HepG2 (cell line): ENCODE results near the gene KCNF1. TPM values are rescaled to one million over a fixed set of nuclear protein-coding genes. Genes with fewer than 3 reads are reported as not detected.

Source experiments
- ATAC-seq: fragments of 200-7000 bp; cut with Tn5 transposase; 3 replicates; pipeline ENCODE4 v1.9.1; 2020; ENCODE audit warnings: mild to moderate bottlenecking, moderate library complexity
- BruUV-seq: library from RNA; stranded (reverse); fragments of 400-500 nt; replicated peaks from 2 replicates; lab custom pipeline; 2021; lab: Mats Ljungman, UMichigan
- CTCF ChIA-PET: fragments of 300-600 bp; formaldehyde crosslinking; extraction: SDS; loops from one replicate; lab custom pipeline; 2021; ENCODE audit warnings: low total read pairs, inconsistent platforms, low intra/inter-chr PET ratio; lab: Yijun Ruan, JAX
- POLR2A ChIA-PET: fragments of 350-600 bp; sonication (Branson Sonifier 250); formaldehyde crosslinking; loops from one replicate; lab custom pipeline; 2020; ENCODE audit warnings: antibody characterized with exemption, inconsistent platforms; lab: Yijun Ruan, JAX
- DNase-seq: peaks from one replicate; pipeline ENCODE4 v3.0.0-alpha.2; 2015; ENCODE audit warnings: low spot score
- FAIRE-seq: peaks from 3 replicates; lab custom pipeline; 2011; peaks lifted over from hg19 to GRCh38; lab: Jason Lieb, UNC
- H2AFZ ChIP-seq: one replicate; pipeline ENCODE4 v1.6.1; 2011; ENCODE audit warnings: low read length, inconsistent platforms
- H3K27ac ChIP-seq: fragments of 300-600 bp; 3 replicates; pipeline ENCODE4 v1.8.0; 2011; ENCODE audit warnings: mixed run types, mild to moderate bottlenecking, mixed read lengths, low read length, inconsistent platforms; ENCODE audit not compliant: insufficient read depth; ENCODE audit errors: extremely low read length
- H3K27me3 ChIP-seq, 2 experiments: fragments of 200-600 bp in 1 of 2; 2 replicates in 1 of 2; 3 replicates in 1 of 2; pipeline versions ENCODE4 v1.6.0 to v1.8.0; 2011; ENCODE audit warnings: low read length in 2 of 2, mild to moderate bottlenecking in 2 of 2, moderate library complexity in 2 of 2, inconsistent platforms in 1 of 2; ENCODE audit not compliant: insufficient read depth in 2 of 2, control insufficient read depth in 1 of 2
- H3K36me3 ChIP-seq, 2 experiments: fragments of 200-600 bp in 1 of 2; replicated peaks in 1 of 2; 2 replicates in 1 of 2; 3 replicates in 1 of 2; pipeline versions ENCODE4 v1.5.1 to v1.8.0; 2011; ENCODE audit warnings: low read length in 2 of 2, inconsistent platforms in 1 of 2; ENCODE audit not compliant: insufficient read depth in 2 of 2, control insufficient read depth in 1 of 2
- H3K4me1 ChIP-seq: 2 replicates; pipeline ENCODE4 v1.5.1; 2012; ENCODE audit warnings: low read length, inconsistent platforms; ENCODE audit not compliant: insufficient read depth
- H3K4me2 ChIP-seq: 2 replicates; pipeline ENCODE4 v1.6.0; 2011; ENCODE audit warnings: low read depth, low read length, inconsistent platforms
- H3K4me3 ChIP-seq, 3 experiments: fragments of 200-600 bp in 1 of 3; sonication (generic), shearing (Covaris generic) in 1 of 3; replicated peaks in 1 of 3; 2 replicates each; pipeline ENCODE4 v1.5.1; 2011 to 2016; ENCODE audit warnings: low read length in 3 of 3, inconsistent platforms in 2 of 3, low read depth in 2 of 3, mild to moderate bottlenecking in 2 of 3, control low read depth in 1 of 3, mixed read lengths in 1 of 3; ENCODE audit not compliant: insufficient read depth in 1 of 3
- H3K79me2 ChIP-seq: one replicate; pipeline ENCODE4 v1.6.1; 2011; ENCODE audit warnings: low read length, inconsistent platforms; ENCODE audit not compliant: insufficient read depth
- H3K9ac ChIP-seq: 2 replicates; pipeline ENCODE4 v1.6.0; 2011; ENCODE audit warnings: mild to moderate bottlenecking, low read depth, low read length, inconsistent platforms; ENCODE audit not compliant: insufficient read depth
- H3K9me3 ChIP-seq: 2 replicates; pipeline ENCODE4 v1.5.1; 2012; ENCODE audit warnings: mild to moderate bottlenecking, low read length
- H4K20me1 ChIP-seq: 2 replicates; pipeline ENCODE4 v1.6.0; 2011; ENCODE audit warnings: inconsistent platforms, mild to moderate bottlenecking, low read length, moderate library complexity; ENCODE audit not compliant: insufficient read depth
- ARNTL ChIP-seq: sonication (generic); formaldehyde crosslinking; IDR thresholded peaks from 2 replicates; pipeline ENCODE4 v1.4.0; 2020; ENCODE audit warnings: mild to moderate bottlenecking, missing genetic modification reagents
- CEBPZ ChIP-seq: IDR thresholded peaks from 2 replicates; pipeline ENCODE4 v1.6.1; 2012; ENCODE audit warnings: low read length, improper control_type of control experiment
- CENPX ChIP-seq: sonication (generic); formaldehyde crosslinking; IDR thresholded peaks from 2 replicates; pipeline ENCODE4 v1.9.0; 2021; ENCODE audit warnings: mild to moderate bottlenecking, missing genetic modification reagents, moderate library complexity
- CREM ChIP-seq, 2 experiments: sonication (generic) in 1 of 2; formaldehyde crosslinking in 1 of 2; IDR thresholded peaks; 2 replicates each; pipeline versions ENCODE4 v1.4.0 to v1.6.1; 2016 to 2020; ENCODE audit warnings: antibody characterized with exemption in 1 of 2, mild to moderate bottlenecking in 1 of 2, missing genetic modification reagents in 1 of 2
- GATAD1 ChIP-seq: IDR thresholded peaks from 2 replicates; pipeline ENCODE4 v1.6.1; 2016; ENCODE audit warnings: missing genetic modification reagents, missing compliant biosample characterization
- GMEB1 ChIP-seq: sonication (generic); formaldehyde crosslinking; IDR thresholded peaks from 2 replicates; pipeline ENCODE4 v1.5.1; 2020; ENCODE audit warnings: missing genetic modification reagents, mild to moderate bottlenecking, borderline replicate concordance
- HES4 ChIP-seq: sonication (generic); formaldehyde crosslinking; IDR thresholded peaks from 2 replicates; pipeline ENCODE4 v1.9.0; 2021; ENCODE audit warnings: mild to moderate bottlenecking, missing genetic modification reagents, borderline replicate concordance
- NBN ChIP-seq: fragments of 450-650 bp; conservative IDR thresholded peaks from 2 replicates; pipeline ENCODE4 v1.6.1; 2017
- SMC3 ChIP-seq: IDR thresholded peaks from 2 replicates; pipeline ENCODE4 v1.6.1; 2011; ENCODE audit warnings: low read length, improper control_type of control experiment
- TERF1 ChIP-seq: sonication (generic); formaldehyde crosslinking; IDR thresholded peaks from 2 replicates; pipeline ENCODE4 v1.8.0; 2022; ENCODE audit warnings: mild to moderate bottlenecking, missing genetic modification reagents, moderate library complexity
- ZC3H13 ChIP-seq: sonication (generic); formaldehyde crosslinking; IDR thresholded peaks from 2 replicates; pipeline ENCODE4 v1.8.1; 2023; ENCODE audit warnings: mild to moderate bottlenecking, missing genetic modification reagents, moderate library complexity
- ZFP36L1 ChIP-seq: sonication (generic); formaldehyde crosslinking; IDR thresholded peaks from 2 replicates; pipeline ENCODE4 v1.8.0; 2022; ENCODE audit warnings: mild to moderate bottlenecking, missing genetic modification reagents, moderate library complexity
- ZFP37 ChIP-seq: sonication (generic); formaldehyde crosslinking; IDR thresholded peaks from 2 replicates; pipeline ENCODE4 v1.4.0; 2020; ENCODE audit warnings: missing genetic modification reagents, borderline replicate concordance
- ZKSCAN8 ChIP-seq: IDR thresholded peaks from 2 replicates; pipeline ENCODE4 v1.6.1; 2016; ENCODE audit warnings: borderline replicate concordance, missing genetic modification reagents, missing compliant biosample characterization
- ZNF124 ChIP-seq: sonication (generic); formaldehyde crosslinking; IDR thresholded peaks from 2 replicates; pipeline ENCODE4 v1.4.0; 2020; ENCODE audit warnings: missing genetic modification reagents
- ZNF160 ChIP-seq: sonication (generic); formaldehyde crosslinking; IDR thresholded peaks from 2 replicates; pipeline ENCODE4 v1.8.0; 2022; ENCODE audit warnings: mild to moderate bottlenecking, inconsistent platforms, missing genetic modification reagents
- ZNF335 ChIP-seq: sonication (generic); formaldehyde crosslinking; IDR thresholded peaks from 2 replicates; pipeline ENCODE4 v1.4.0; 2020; ENCODE audit warnings: missing genetic modification reagents
- ZNF768 ChIP-seq: sonication (generic); formaldehyde crosslinking; IDR thresholded peaks from 2 replicates; pipeline ENCODE4 v1.4.0; 2020; ENCODE audit warnings: missing genetic modification reagents
- ZSCAN12 ChIP-seq: sonication (generic); formaldehyde crosslinking; IDR thresholded peaks from 2 replicates; pipeline ENCODE4 v1.9.0; 2021; ENCODE audit warnings: mild to moderate bottlenecking, missing genetic modification reagents
- WGBS: methylation state at CpG from one replicate; pipeline ENCODE4 v1.1.6; 2017; ENCODE audit warnings: low lambda C conversion rate; 5-methylcytosine and 5-hydroxymethylcytosine counted together
- in situ Hi-C: cut with HindIII; loops from 2 replicates; pipeline ENCODE4 v1.10.0; 2017; ENCODE audit warnings: low pct_unique_long_range_greater_than_20kb; ENCODE audit not compliant: extremely low pct_ligation_motif_present
- intact Hi-C: fragments of 100-400 bp; cut with micrococcal nuclease; formaldehyde crosslinking; loops from one replicate; pipeline ENCODE4 v1.10.0; 2022; ENCODE audit not compliant: unreplicated experiment
- polyA plus RNA-seq, 8 experiments: library from polyadenylated mRNA; depleted of rRNA in 3 of 8; stranded (reverse) in 7 of 8; unstranded in 1 of 8; fragments of >200 nt; fragmentation: Illumina TruSeq in 4 of 8; extraction: Trizol in 4 of 8; gene quantifications; 2 replicates each; pipeline versions ENCODE4 v1.2.1 to v1.2.3, GENCODE V29; 2011 to 2016; ENCODE audit warnings: low read depth in 4 of 8, missing spikeins in 1 of 8, mixed read lengths in 1 of 8; ENCODE audit not compliant: insufficient read depth in 1 of 8
- total RNA-seq, 5 experiments: library from RNA; depleted of rRNA; stranded (reverse); fragments of >200 nt; fragmentation: Illumina TruSeq; extraction: Trizol; gene quantifications; 2 replicates each; pipeline ENCODE4 v1.2.3, GENCODE V29; 2016; ENCODE audit warnings: low read depth in 1 of 5

KCNF1 gene
- total and polyA plus RNA-seq, 2 of the 13 experiments (the other 11 are each of a cell fraction or from before 2014, with no cell fraction given), result 0.09 to 0.12 TPM

- 67% methylated on average over 3 of the region's 3 CpGs for WGBS
- H3K9ac ChIP-seq, result no peak overlapping the region
- H3K27me3 ChIP-seq, result peaks cover 2 to 16% of the 10 kb centered on the region in 2 experiments; a peak in 4 of 5 replicates
- BruUV-seq, result no TSS peak
- intact Hi-C loops (no loop called here), in situ Hi-C loops (no loop called here)
- H3K9me3 ChIP-seq, result peaks cover 20% of the 10 kb centered on the region
- DNase-seq (no peak), ATAC-seq (no peak), FAIRE-seq (no peak)
- POLR2A ChIA-PET, result no interaction called here
- CTCF ChIA-PET, result no interaction called here
- no peak overlapping the region for H3K4me3 ChIP-seq
- TF ChIP-seq ZSCAN12 (CRISPR knock-in tag) (no peak), ZNF160 (no peak), ZNF124 (CRISPR knock-in tag) (no peak), CREM (IDR thresholded peaks at IDR 0.05) (no peak), CREM (CRISPR knock-in tag; IDR thresholded peaks at IDR 0.05) (no peak), ZNF335 (CRISPR knock-in tag) (no peak), ZFP37 (CRISPR knock-in tag) (no peak), ZC3H13 (CRISPR knock-in tag) (no peak), ZKSCAN8 (no peak), CENPX (CRISPR knock-in tag) (no peak), SMC3 (no peak), ZFP36L1 (CRISPR knock-in tag) (no peak), GMEB1 (CRISPR knock-in tag) (no peak), CEBPZ (no peak), ZNF768 (no peak), HES4 (CRISPR knock-in tag) (no peak), GATAD1 (CRISPR knock-in tag) (no peak), TERF1 (CRISPR knock-in tag) (no peak), NBN (no peak), ARNTL (CRISPR knock-in tag) (no peak)
- no peaks in the 10 kb centered on the region for H3K36me3 ChIP-seq
- H3K79me2 ChIP-seq, result no peaks in the 10 kb centered on the region
- H2AFZ ChIP-seq, result no peak overlapping the region
- no peaks in the 10 kb centered on the region for H4K20me1 ChIP-seq
- no peak overlapping the region for H3K27ac ChIP-seq
- H3K4me1 ChIP-seq, result peaks cover 48% of the 10 kb centered on the region
- H3K4me2 ChIP-seq, result no peak overlapping the region
Observed at GRCh38 chr2:10939058-10939457, 27.3 kb downstream of the KCNF1 start.
